Fibroblast of mammary gland (primary cell): ENCODE measurements around the gene LYPD6.

Experiments
- DNase-seq: peaks from one replicate; pipeline ENCODE4 v3.0.0-alpha.2; 2010; ENCODE audit warnings: low read depth
- H3K4me3 ChIP-seq: 2 replicates; pipeline ENCODE4 v1.5.1; 2011; ENCODE audit warnings: low read depth, mild to moderate bottlenecking, low read length, moderate library complexity; ENCODE audit not compliant: control insufficient read depth
- TF ChIP-seq, protein P1 (sequence below): conservative IDR thresholded peaks from 2 replicates; pipeline ENCODE4 v1.5.1; 2011; ENCODE audit warnings: low read depth, low read length, inconsistent platforms; ENCODE audit not compliant: control insufficient read depth, insufficient read depth

The LYPD6 gene

DNA sequence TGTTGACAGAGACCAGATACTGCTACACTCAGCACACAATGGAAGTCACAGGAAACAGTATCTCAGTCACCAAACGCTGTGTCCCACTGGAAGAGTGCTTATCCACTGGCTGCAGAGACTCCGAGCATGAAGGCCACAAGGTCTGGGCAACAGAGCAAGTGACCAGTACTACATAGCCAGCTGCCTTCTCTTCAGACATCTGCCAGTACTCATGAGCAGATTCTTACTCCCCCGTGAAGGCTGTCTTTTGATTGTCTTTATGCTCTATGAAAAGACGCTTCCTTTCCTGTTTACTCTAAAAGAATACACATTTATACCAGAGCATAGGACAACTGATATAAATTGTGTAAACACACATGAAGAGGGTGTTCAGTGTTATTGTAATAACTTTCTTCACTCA is 138.2 kb downstream of the LYPD6 start:
- TF ChIP-seq, protein P1, sequence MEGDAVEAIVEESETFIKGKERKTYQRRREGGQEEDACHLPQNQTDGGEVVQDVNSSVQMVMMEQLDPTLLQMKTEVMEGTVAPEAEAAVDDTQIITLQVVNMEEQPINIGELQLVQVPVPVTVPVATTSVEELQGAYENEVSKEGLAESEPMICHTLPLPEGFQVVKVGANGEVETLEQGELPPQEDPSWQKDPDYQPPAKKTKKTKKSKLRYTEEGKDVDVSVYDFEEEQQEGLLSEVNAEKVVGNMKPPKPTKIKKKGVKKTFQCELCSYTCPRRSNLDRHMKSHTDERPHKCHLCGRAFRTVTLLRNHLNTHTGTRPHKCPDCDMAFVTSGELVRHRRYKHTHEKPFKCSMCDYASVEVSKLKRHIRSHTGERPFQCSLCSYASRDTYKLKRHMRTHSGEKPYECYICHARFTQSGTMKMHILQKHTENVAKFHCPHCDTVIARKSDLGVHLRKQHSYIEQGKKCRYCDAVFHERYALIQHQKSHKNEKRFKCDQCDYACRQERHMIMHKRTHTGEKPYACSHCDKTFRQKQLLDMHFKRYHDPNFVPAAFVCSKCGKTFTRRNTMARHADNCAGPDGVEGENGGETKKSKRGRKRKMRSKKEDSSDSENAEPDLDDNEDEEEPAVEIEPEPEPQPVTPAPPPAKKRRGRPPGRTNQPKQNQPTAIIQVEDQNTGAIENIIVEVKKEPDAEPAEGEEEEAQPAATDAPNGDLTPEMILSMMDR: no peak
- no peak for DNase-seq
- H3K4me3 ChIP-seq: no peak overlapping the region

DNA sequence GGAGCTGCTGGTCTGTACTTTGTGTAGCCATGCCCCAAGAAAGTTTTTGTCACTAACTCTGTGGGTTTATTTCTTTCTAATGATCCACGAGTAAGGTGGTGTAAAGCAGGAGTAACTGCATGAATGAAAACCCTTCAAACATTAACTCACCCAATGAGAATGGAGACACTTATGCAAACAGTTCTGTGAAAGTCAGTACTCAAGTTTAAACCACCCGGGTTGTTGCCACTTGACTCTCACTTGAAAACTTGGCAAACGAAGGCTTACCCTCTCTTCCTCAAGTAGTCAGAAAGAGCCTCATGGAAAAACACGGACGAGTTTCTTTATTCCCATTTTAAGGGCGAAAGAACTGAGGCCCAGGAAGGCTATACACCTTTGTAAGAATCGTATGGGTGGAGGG is 139.7 kb downstream of the LYPD6 start:
- DNase-seq: no peak
- TF ChIP-seq, protein P1: no peak
- H3K4me3 ChIP-seq: no peak overlapping the region

DNA sequence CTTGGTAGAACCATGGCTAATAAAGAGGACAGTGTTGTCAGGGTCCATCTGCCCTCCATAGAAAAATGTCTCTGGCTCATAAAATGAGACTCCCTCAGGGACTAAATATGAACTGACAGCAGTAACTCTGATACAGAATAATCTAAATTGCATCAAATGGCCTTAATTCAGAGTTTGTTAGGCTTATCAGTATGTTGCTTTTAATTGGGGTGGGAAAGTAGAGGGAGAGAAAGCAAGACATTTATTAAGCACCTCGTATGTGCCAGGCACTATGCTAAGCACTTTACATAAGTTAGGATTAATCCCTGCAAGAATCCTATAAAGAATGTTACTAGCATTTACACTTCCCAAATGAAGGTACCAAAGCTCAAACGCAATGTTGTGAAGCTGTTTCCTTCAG is 142.0 kb downstream of the LYPD6 start:
- no peak for DNase-seq
- no peak overlapping the region for H3K4me3 ChIP-seq
- TF ChIP-seq, protein P1: no peak

DNA sequence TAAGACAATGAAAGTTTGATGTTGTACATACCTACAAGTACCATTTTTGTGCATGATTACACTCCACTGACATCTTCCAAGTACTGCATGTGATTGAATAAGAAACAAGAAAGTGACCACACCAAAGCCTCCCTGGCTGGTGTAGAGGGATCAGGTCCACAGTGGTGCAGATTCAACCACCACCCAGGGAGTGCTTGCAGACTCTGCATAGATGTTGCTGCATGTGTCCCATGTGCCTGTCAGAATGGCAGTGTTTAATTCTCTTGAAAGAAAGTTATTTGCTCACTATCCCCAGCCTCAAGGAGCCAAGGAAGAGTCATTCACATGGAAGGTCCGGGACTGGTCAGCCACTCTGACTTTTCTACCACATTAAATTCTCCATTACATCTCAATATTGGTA is 142.7 kb downstream of the LYPD6 start:
- H3K4me3 ChIP-seq: no peak overlapping the region
- DNase-seq: no peak
- TF ChIP-seq, protein P1: no peak

DNA sequence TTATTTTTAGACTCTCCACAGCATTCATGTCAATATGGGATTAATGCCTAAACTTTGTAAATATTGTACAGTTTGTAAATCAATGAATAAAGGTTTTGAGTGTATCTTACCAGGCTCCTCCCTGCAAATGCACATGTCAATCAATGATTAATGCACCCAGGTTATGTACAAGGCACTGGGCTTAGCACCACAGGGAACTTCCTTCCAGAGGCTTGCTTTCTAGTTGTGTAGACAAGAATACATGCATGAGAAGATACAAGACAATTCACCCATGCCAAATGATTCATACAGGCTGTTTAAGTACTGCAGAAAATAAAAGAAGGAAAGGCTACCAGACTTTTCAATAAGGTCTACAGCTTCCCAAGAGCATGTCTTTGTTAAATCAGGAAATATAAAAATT is 143.1 kb downstream of the LYPD6 start:
- DNase-seq: no peak
- TF ChIP-seq, protein P1: no peak
- H3K4me3 ChIP-seq: no peak overlapping the region

DNA sequence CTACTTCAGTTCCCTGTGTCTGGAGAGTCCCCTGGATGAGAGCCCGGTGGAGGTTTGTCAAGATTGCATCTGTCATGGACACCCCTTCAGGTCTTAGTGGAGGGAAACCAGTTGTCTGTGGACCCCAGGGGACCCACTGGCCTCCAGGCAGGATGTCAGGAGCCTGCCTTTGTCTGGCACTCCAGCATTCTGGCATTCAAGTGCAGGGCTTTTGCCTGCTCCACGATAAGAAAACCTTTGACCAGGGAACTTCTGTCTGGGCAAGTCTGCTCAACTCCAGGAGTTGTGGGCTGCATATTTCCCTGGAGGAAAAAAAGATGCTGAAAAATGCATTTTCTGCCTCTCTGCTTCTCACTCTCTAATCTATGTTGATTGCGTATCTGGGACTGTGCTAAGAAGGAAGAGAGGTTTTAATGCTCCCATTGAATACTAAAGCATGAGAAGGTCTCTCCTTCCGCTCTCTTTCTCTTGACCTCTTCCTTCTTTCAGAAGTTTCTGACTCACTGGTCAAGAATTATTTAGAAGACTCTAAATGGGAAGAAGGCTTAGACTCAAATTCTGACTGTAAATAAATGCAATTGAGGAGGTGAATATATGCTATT is 152.7 kb downstream of the LYPD6 start:
- peak; percentile 14 for DNase-seq
- H3K4me3 ChIP-seq: no peak overlapping the region
- TF ChIP-seq, protein P1: no peak

DNA sequence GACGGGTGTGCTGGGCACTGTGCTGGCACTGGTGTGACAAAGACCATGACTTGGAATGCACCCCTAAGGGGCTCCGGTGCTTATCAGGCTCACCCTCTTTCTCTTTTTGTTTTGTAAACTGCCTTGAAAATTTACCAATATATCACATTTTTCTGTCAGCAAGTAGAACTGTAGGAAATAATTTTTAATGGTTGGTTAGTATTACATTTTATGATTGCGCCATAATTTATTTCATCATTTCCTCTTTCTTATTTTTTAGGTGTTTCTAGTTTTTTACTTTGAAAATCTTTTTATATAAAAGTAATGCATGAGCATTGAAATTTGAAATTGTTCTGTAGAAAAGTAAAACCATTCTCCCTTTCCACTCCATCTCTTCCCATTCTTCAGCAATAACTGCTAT is 156.3 kb downstream of the LYPD6 start:
- DNase-seq: no peak
- no peak overlapping the region for H3K4me3 ChIP-seq
- TF ChIP-seq, protein P1: no peak
